Esophagus muscularis mucosa (tissue), 4 donors: ENCODE results near the gene UGT1A5. TPM values are rescaled to one million over a fixed set of nuclear protein-coding genes. Genes with fewer than 3 reads are reported as not detected.

Experiments used
- DNase-seq: peaks from one replicate; pipeline ENCODE4 v3.0.0-alpha.2; 2017; ENCODE audit errors: extremely low spot score
- H3K27ac ChIP-seq, 4 donors: fragments of 200-600 bp; sonication (generic); replicated peaks in 1 of 4; 1 replicate in 3 of 4; 2 replicates in 1 of 4; pipeline ENCODE4 v1.5.1; 2016 to 2019; ENCODE audit warnings: mild to moderate bottlenecking in 1 of 4
- H3K27me3 ChIP-seq, 4 donors: fragments of 200-600 bp; sonication (generic); one replicate each; pipeline versions ENCODE4 v1.5.1 to v1.6.0; 2016 to 2019
- H3K36me3 ChIP-seq, 4 donors: fragments of 200-600 bp; sonication (generic); one replicate each; pipeline ENCODE4 v1.5.1; 2016 to 2019
- H3K4me1 ChIP-seq, 4 donors: fragments of 200-600 bp; sonication (generic); one replicate each; pipeline ENCODE4 v1.5.1; 2016 to 2019
- H3K4me3 ChIP-seq, 4 donors: fragments of 200-600 bp; sonication (generic); 1 replicate in 2 of 4; 2 replicates in 2 of 4; pipeline ENCODE4 v1.5.1; 2016 to 2019; ENCODE audit warnings: mild to moderate bottlenecking in 4 of 4, moderate library complexity in 1 of 4
- H3K9me3 ChIP-seq, 4 donors: fragments of 200-600 bp; sonication (generic); 1 replicate in 3 of 4; 2 replicates in 1 of 4; pipeline ENCODE4 v1.5.1; 2016 to 2019
- EP300 ChIP-seq: sonication (generic); formaldehyde crosslinking; IDR thresholded peaks from one replicate; pipeline ENCODE4 v1.6.1; 2017; ENCODE audit warnings: antibody characterized with exemption
- POLR2A ChIP-seq: fragments of 450-650 bp; IDR thresholded peaks from one replicate; pipeline ENCODE4 v1.6.1; 2017; ENCODE audit warnings: antibody characterized with exemption, moderate library complexity, mild to moderate bottlenecking, low read depth
- POLR2AphosphoS5 ChIP-seq, 2 donors: sonication (generic); formaldehyde crosslinking; IDR thresholded peaks; one replicate each; pipeline ENCODE4 v1.6.1; 2017; ENCODE audit warnings: antibody characterized with exemption in 2 of 2
- WGBS: methylation state at CpG from one replicate; pipeline ENCODE4 v1.1.5; 2018; 5-methylcytosine and 5-hydroxymethylcytosine counted together
- intact Hi-C: fragments of 100-400 bp; cut with DNase I; formaldehyde crosslinking; loops from one replicate; pipeline ENCODE4 v1.15.1; 2023
- total RNA-seq, 4 donors: library from RNA; depleted of rRNA; stranded (reverse); fragments of >200 nt; gene quantifications; one replicate each; pipeline versions ENCODE4 v1.1.0 to v1.2.1, GENCODE V29; 2016
- TF ChIP-seq, protein P1 (sequence below), 3 experiments: fragments of 200-600 bp in 2 of 3; fragments of 450-650 bp in 1 of 3; sonication (generic) in 2 of 3; IDR thresholded peaks; one replicate each; pipeline ENCODE4 v1.5.1; 2017 to 2019; ENCODE audit warnings: antibody characterized with exemption in 3 of 3, mild to moderate bottlenecking in 2 of 3, moderate library complexity in 1 of 3

The UGT1A5 gene
- total RNA-seq, 4 donors from 2014 or later: not detected

GRCh38 chr2:233816334-233816733 is 103.6 kb downstream of the UGT1A5 start:
- intact Hi-C loops: no loop called here
- TF ChIP-seq POLR2AphosphoS5 (IDR thresholded peaks at IDR 0.05) (no peak), POLR2A (no peak), EP300 (no peak)
- TF ChIP-seq, protein P1, sequence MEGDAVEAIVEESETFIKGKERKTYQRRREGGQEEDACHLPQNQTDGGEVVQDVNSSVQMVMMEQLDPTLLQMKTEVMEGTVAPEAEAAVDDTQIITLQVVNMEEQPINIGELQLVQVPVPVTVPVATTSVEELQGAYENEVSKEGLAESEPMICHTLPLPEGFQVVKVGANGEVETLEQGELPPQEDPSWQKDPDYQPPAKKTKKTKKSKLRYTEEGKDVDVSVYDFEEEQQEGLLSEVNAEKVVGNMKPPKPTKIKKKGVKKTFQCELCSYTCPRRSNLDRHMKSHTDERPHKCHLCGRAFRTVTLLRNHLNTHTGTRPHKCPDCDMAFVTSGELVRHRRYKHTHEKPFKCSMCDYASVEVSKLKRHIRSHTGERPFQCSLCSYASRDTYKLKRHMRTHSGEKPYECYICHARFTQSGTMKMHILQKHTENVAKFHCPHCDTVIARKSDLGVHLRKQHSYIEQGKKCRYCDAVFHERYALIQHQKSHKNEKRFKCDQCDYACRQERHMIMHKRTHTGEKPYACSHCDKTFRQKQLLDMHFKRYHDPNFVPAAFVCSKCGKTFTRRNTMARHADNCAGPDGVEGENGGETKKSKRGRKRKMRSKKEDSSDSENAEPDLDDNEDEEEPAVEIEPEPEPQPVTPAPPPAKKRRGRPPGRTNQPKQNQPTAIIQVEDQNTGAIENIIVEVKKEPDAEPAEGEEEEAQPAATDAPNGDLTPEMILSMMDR (IDR thresholded peaks at IDR 0.05): no peak
- Histone ChIP-seq H3K27ac (no peak overlapping the region), H3K27me3 (peaks cover 0 to 5% (median 0%) of the 10 kb centered on the region in 4 donors), H3K36me3 (no peaks in the 10 kb centered on the region), H3K9me3 (no peaks in the 10 kb centered on the region), H3K4me3 (no peak overlapping the region), H3K4me1 (no peaks in the 10 kb centered on the region)
- DNase-seq: no peak
- WGBS: 29% methylated on average over 2 of the region's 2 CpGs

- H3K36me3 ChIP-seq: no peaks in the 10 kb centered on the region
- no peaks in the 10 kb centered on the region for H3K9me3 ChIP-seq
- 71% methylated on average over 4 of the region's 4 CpGs for WGBS
- no peaks in the 10 kb centered on the region for H3K4me1 ChIP-seq
- intact Hi-C loops: no loop called here
- H3K27ac ChIP-seq: no peak overlapping the region
- peaks cover 0 to 5% (median 0%) of the 10 kb centered on the region in 4 donors for H3K27me3 ChIP-seq
- no peak for DNase-seq
- TF ChIP-seq EP300: no peak
- TF ChIP-seq, protein P1 (IDR thresholded peaks at IDR 0.05): no peak
- H3K4me3 ChIP-seq: no peak overlapping the region
These were observed 104.1 kb downstream of the UGT1A5 start for GRCh38 chr2:233816771-233817170.

DNA sequence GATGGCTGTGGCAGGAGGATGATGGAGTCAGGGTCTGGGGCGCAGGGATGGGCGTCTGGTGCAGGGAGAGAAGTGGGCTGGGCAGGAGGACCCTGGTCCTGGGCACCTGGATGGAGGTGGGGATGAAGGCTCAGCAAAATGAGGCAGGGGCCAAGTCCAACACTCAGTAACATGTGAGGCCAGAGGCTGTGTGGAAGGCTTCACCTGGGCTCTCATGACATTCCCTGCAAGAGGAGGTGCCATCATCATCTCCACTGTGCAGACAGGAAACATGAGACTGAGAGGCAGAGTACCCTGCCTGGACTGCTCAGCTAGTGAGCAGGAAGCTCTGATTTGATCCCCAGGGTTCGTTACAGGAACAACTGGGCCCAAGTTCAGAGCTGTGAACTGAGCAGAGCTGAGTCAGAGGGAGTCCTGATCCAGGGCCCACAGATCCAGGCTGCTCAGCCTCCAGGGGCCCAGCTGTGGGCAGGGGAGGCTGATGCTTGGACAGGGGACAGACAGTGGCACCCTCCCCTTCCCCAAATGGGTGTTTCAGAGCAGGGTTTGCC is 104.7 kb downstream of the UGT1A5 start:
- 90% methylated on average over 2 of the region's 3 CpGs for WGBS
- DNase-seq: no peak
- Histone ChIP-seq H3K4me1 (no peaks in the 10 kb centered on the region), H3K9me3 (no peaks in the 10 kb centered on the region), H3K27ac (no peak overlapping the region), H3K4me3 (no peak overlapping the region), H3K36me3 (no peaks in the 10 kb centered on the region), H3K27me3 (peaks cover 0 to 5% (median 0%) of the 10 kb centered on the region in 4 donors)
- no peak for TF ChIP-seq EP300
- intact Hi-C loops: no loop called here

GRCh38 chr2:233817995-233818638 is 105.4 kb downstream of the UGT1A5 start:
- Histone ChIP-seq H3K27me3 (peaks cover 0 to 5% (median 0%) of the 10 kb centered on the region in 4 donors), H3K4me3 (no peak overlapping the region), H3K27ac (no peak overlapping the region), H3K4me1 (no peaks in the 10 kb centered on the region), H3K36me3 (no peaks in the 10 kb centered on the region), H3K9me3 (no peaks in the 10 kb centered on the region)
- TF ChIP-seq POLR2A (no peak), EP300 (no peak), POLR2AphosphoS5 (IDR thresholded peaks at IDR 0.05) (no peak)
- TF ChIP-seq, protein P1 (IDR thresholded peaks at IDR 0.05): no peak
- no peak for DNase-seq
- 91% methylated on average over 9 of the region's 11 CpGs for WGBS
- intact Hi-C loops: no loop called here

DNA sequence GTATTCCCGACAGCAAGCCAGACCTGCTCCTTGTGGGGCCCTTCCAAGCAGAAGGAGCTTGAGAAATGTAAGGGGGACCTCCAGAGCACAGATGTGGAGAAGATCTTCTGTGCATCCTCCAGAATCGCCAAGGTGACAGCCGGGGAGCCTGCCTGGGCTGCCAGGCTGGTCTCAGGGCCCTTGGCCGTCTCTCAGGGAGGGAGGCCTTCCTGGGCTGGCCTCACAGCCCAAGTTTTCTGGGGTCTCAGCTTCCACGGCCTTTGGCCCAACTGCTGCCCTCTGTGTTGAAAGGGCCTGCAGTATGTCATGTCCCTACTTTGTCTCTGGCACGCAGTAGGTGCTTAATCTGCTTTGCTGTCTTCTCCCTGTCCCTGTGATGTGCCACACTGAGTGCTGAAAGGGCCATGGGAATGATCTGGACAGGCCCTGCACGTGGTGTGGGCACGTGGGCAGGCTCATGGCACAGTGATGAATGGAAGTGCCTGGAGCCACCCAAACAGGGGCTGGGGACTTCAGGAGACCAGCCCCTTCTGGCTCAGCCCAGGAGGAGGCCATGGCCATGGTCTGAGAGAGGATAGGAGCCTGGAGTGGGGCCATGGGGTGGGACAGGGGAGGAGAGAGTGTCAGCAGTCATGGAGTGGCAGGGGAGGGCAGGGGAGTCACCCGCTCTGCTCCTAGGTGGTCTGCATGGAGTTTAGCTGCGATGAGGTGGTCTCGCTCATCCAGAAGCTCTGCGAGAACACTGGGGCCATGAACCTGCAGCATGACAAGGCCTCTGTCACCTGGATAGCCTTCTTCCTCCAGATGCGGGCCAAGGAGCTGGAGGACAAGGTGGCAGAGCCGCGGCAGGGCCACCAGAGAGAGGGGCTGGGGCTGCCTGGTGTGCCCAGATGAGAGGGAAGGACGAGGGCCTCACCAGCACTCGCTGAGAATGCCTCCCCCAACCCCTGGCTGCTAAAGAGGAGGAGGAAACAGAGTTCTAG is 106.2 kb downstream of the UGT1A5 start:
- no peak overlapping the region for H3K27ac ChIP-seq
- no peaks in the 10 kb centered on the region for H3K36me3 ChIP-seq
- H3K27me3 ChIP-seq: peaks cover 0 to 5% (median 0%) of the 10 kb centered on the region in 4 donors
- 85% methylated on average over 14 of the region's 17 CpGs for WGBS
- no peak overlapping the region for H3K4me3 ChIP-seq
- TF ChIP-seq POLR2AphosphoS5 (IDR thresholded peaks at IDR 0.05) (no peak), POLR2A (no peak), EP300 (no peak)
- TF ChIP-seq, protein P1 (IDR thresholded peaks at IDR 0.05): no peak
- H3K4me1 ChIP-seq: no peaks in the 10 kb centered on the region
- no peaks in the 10 kb centered on the region for H3K9me3 ChIP-seq
- DNase-seq: no peak
- intact Hi-C loops: no loop called here
